T47D (cell line): ENCODE data around the gene IP6K3.
A peak's percentile ranks its signal among the peaks of the same experiment; 100 is the strongest.

Source experiments
- DNase-seq, 2 experiments: peaks; one replicate each; pipeline versions ENCODE4 v3.0.0 to v3.0.0-alpha.2; 2011 to 2012; ENCODE audit warnings: low read depth in 1 of 2, low spot score in 1 of 2
- JUND ChIP-seq: IDR thresholded peaks from 2 replicates; pipeline ENCODE4 v1.6.1; 2012; ENCODE audit warnings: low read depth
- in situ Hi-C: cut with HindIII; loops from 2 replicates; pipeline ENCODE4 v1.10.0; 2016; ENCODE audit warnings: low sequenced_read_pairs, low pct_unique_long_range_greater_than_20kb

Gene IP6K3

DNA sequence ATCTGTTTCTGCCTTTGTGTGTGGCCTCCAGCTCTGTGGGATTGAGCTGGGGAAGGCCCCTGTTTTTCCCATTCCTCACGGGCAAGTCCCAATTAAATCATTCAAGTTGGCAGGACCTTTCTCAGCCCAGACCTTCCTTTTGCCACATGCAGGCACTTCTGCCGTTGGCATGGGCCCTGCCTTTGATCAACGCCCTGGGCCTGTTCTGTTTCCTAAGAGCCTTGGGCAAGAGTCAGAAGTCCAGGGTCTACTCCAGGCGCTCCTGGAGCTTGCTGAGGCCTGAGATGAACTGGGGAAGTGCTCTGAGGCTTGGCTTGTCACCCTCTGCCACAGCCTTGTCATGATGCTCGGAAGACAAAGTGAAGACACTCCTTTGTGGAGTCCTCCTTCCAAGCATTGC lies 7.1 kb downstream of the IP6K3 start:
- no peak for TF ChIP-seq JUND
- in situ Hi-C loops = no loop called here
- no peak for DNase-seq

DNA sequence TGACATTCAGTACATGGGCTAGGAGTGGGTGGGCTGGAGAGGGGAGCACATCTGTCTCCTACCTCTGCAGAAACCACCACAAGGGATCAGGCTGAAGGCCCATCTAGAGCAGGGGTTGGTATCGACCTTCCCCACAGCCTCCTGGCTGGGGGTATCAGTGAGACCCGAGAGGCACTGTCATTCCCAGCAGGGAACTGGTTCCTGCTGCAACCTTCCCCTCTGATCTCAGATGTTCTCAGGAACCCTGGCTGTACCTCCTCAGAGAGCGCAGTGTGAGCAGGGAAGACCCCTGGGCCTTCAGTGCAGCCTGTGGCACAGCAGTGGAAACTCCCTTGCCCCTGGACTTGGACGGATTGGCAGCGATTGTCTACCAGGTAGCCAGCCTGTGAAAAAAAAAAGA lies 7.8 kb downstream of the IP6K3 start:
- in situ Hi-C loops = no loop called here
- TF ChIP-seq JUND = no peak
- DNase-seq = no peak

DNA sequence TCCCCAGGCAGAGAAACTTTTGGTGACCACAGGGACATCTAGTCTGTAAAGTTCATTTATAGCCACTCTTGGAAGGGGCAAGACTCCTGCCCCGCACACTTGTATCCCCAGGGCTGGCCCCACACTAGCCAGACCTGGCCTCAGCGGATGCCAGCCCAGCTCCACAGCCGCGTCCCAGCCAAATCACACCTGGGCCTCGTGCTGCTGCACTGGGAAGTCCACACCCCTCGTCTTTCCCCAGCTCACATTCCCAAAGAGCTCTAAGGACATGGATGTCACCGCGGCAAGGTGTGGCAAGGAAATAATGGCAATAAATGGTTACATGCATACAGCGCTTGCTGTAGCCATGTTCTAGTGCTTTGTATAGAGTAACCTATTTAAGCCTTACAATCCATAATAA lies 8.6 kb downstream of the IP6K3 start:
- TF ChIP-seq JUND = no peak
- in situ Hi-C loops = no loop called here
- DNase-seq = no peak

DNA sequence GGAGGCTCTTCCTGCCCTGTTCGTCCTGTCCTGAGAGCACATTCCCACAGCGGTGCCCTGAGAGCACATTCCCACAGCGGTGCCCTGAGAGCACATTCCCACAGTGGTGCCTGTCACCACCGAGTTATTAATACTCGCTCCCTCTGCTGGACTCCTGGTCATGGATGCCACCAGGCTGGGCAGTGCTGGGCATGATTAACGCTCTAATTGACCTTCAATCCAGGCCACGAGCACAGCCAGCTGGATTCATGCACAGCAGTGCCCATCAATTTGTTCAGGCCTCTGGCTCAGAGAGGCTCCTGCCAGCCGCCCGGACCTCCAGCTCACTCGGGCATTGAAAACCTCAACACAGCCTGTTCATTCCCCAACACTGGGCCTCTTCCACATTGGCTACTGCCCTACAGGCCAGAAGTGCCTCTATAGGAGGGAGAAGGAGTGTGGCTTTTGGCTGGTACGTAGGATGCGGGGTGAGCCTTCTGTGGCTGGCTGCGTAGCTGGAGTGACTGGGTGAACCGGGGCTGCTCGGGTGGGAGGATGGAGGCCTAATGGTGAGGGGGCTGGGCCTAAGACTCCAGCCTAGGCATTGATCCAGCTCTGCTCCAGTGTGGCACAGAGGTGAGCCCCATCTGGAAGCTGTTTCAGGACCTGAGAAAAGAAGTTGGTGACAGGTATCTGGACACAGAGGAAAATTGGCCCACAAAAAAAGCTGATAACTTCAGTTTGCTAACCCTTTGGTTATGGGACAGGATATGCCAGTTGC lies 9.3 kb downstream of the IP6K3 start:
- in situ Hi-C loops = no loop called here
- TF ChIP-seq JUND = no peak
- DNase-seq = peak in 1 of 2 experiments; percentile 34

DNA sequence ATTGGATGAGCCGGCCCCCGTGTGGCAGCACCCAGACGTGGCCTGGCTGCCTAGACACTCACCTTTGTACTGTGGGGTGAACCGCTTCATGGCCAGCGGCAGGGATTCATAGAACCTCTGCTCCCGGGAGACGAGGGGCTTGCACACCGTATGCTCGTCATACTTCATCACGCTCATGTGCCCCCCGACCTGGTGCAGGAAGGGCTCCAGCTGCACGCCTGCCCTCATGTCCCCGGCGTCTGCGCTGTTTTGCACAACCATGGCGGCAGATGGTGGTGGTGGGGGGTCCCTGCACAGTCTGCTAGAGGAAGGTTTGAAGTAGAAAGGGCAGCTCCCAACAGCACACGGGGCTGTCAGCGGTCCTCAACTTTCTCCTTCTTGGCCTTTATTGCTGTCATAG lies 11.5 kb downstream of the IP6K3 start:
- in situ Hi-C loops = no loop called here
- no peak for DNase-seq
- TF ChIP-seq JUND = no peak

DNA sequence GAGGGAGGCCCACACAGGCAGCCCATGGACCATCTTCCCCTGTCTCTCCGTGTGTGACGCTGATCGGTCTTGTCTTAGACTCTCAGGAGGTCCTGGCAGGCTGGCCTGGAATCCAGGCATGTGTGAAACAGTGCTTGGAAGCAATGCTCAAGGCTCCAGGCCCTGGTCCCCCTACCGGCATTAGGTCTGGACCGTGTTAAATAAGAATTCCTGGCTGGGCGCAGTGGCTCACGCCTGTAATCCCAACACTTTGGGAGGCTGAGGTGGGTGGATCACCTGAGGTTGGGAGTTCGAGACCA lies 13.0 kb downstream of the IP6K3 start:
- no peak for DNase-seq
- TF ChIP-seq JUND = no peak
- in situ Hi-C loops = no loop called here

DNA sequence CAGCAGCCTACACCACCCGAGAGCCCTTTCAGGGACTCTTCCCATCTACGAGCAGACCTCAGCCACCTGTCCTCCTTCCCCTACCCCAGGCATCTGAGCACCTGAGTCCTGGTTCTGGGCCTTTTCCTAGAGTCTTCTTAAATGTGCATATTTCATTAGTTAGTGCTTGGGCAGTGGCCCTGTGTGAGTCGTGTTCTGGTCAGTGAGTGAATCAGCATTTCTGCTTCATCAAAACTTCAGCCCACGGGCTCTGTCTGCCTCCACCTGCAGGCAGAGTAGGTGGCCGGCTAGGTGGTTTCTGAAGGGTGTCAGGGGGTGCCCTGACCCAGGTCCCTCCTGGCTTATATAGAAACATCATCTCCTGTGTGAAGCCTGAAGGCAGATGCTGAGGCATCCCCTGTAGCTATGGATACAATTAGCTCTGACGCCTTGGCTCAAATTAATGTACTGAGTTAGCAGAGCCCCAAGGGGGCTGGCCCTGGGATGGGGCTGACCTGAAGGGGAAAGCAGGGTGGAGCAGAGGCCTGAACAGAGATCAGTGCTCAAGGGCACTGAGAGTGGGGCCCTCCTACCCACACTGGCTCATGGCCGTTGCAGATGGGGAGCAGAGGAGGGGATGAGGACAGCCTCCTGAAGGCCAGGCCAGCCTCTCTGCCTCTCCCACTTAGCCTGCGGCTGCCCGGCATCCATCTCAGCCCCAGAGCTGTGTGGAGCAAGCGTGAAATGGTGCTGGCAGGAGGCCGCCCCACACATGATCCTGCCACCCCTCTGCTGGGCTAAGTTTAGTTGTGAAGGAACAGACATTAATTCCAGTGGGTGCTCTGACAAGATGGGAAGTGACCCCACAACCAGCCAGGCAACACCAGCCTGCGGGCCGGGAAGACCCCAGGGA lies 13.6 kb downstream of the IP6K3 start:
- in situ Hi-C loops = no loop called here
- DNase-seq = peak in 1 of 2 experiments; percentile 40
- no peak for TF ChIP-seq JUND

DNA sequence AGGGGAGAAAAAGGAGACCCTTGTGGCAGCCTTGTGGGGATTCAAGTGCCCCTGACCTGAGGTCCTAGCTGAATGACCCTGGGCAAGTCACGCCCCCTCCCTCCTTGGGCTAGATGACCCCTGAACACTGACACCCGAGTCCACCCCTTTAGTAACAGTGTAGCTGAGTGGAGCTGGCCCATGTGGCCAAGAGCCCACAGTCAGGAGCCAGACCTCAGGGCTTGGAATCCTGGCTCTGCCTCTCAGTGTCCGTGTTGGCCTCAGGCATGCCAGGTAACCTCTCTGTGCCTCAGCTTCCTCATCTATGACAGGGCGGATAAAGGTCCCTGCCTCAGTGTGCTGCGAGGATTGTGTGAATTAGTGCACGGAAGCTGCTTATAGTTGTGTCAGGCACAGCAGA lies 14.3 kb downstream of the IP6K3 start:
- peak in 1 of 2 experiments; percentile 76 for DNase-seq
- TF ChIP-seq JUND = no peak
- in situ Hi-C loops = no loop called here

DNA sequence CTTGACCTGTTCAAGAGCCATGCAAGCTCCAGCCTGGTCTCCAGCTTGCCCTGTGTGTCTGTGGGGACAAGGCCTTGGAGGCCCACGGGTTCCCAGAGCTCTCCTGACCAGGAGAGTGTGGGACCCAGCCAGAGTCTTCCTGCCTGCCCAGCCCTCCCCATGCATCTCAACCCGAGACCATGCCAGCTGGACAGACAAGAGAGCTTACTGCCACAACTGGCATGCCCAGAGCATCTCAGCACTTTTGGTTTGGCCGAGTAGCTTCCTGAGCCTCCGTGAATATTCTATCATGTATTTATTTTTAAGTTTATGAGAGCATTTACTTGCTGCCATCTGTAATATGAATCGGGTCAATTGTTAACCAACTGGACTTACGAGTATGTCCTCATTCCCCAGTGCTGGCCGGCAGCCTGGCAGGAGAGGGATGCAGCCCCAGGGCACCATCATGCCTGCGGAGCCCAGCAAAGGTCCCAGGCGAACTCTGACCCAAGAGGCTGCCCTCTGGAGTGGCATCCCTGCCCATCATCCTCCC lies 14.9 kb downstream of the IP6K3 start:
- in situ Hi-C loops = no loop called here
- DNase-seq = peak; percentile 38 to 95

DNA sequence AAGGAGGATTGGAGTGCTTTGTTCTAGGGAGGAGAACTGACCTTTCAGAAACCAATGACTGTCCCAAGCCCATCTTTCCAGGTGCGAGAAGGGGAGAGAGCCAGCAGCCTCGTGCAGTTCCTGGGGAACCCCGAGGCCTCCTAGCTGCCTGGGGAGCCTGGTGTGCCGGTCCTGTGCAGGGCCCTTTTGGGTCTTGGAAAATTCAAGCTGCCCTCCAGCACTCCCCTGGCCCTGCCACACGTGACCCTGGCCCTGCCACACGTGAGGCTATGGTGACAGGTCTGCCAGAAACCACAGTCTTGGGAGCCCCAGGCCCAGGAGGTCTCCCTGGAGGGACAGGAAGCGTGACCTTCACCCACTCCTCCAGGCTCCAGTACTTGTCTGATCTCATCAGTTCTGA lies 15.7 kb downstream of the IP6K3 start:
- DNase-seq = peak in 1 of 2 experiments; percentile 49
- TF ChIP-seq JUND = no peak
- in situ Hi-C loops = no loop called here

More for the DNA sequence above, 14.9 kb downstream of the IP6K3 start:
- TF ChIP-seq JUND = no peak

DNA sequence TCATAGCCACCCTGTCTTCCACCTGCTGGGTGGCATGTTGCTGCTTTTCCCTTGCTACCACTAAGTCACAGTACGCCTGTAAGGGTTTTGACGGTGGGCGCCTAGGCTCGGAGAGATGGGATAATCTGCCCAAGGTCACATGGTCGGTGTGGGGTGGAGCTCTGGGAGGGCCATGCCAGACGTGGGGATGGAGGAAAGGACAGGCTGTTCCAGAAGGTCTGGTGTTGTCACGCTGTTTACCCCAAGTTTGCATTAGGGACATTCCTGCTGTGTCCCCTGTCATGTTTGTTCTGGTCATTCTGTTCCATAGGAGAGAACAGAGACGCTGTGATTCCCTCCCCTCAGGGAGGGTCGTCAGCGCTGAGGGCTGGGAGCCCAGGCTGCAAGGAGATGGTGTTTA lies 16.1 kb downstream of the IP6K3 start:
- peak in 1 of 2 experiments; percentile 36 for DNase-seq
- TF ChIP-seq JUND = no peak
- in situ Hi-C loops = no loop called here

DNA sequence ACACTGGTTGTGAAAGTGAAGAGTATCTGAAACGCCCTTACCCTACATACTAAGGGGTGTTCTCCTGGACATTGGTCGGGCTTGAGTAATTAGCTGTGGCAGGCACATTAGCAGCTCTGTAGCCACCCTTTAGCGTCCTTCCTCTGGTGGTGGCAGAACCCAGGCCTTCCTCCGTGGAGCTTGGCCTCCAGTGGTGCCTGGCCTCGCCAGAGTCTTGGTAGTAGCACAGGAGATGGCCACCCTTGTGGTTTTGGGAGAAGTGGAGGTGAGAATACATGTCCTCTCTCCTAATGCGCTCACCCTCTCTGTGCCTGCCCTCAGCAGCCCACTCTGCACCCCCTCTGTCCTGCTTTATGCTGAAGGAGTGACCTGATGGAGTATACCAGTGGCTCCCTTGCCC lies 17.6 kb downstream of the IP6K3 start:
- DNase-seq = no peak
- in situ Hi-C loops = no loop called here
- no peak for TF ChIP-seq JUND

DNA sequence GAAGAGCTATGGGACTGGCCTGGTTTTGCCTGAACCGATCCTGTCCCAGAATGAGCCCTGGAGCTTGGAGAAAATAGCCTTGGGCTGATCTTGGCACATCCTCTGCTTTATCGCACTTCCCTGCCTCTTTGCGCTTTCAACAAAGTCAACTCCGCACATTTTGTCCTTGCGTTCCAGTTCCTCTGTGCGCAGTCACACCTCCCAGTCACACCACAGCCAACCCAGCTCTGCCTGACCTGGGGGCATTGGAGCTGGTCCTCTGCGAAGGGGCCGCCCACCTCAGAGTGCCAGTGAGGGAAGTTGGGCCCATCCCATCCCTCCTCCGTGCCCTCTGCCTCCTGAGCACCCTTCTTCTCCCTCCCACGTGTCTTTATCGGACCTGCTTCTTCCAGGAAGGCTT lies 18.3 kb downstream of the IP6K3 start:
- no peak for DNase-seq
- in situ Hi-C loops = no loop called here
- no peak for TF ChIP-seq JUND
